Upper lobe of left lung (tissue), 6 donors: ENCODE measurements around the gene MYT1. TPM values are rescaled to one million over a fixed set of nuclear protein-coding genes. Genes with fewer than 3 reads are reported as not detected.
A peak's percentile ranks its signal among the peaks of the same experiment; 100 is the strongest.

Experiments
- ATAC-seq, 2 donors: fragments of 200-7000 bp; cut with Tn5 transposase; one replicate each; pipeline ENCODE4 v1.9.1; 2022; ENCODE audit warnings: mild to moderate bottlenecking in 2 of 2, moderate library complexity in 2 of 2; ENCODE audit not compliant: low FRiP score in 2 of 2
- DNase-seq, 2 donors: peaks; one replicate each; pipeline ENCODE4 v3.0.0-alpha.2; 2019 to 2020
- H3K27ac ChIP-seq, 4 donors: fragments of 200-600 bp; sonication (generic); one replicate each; pipeline ENCODE4 v1.5.1; 2016 to 2019
- H3K27me3 ChIP-seq, 4 donors: fragments of 200-600 bp; sonication (generic); one replicate each; pipeline ENCODE4 v1.5.1; 2017 to 2019
- H3K36me3 ChIP-seq, 4 donors: fragments of 200-600 bp; sonication (generic); one replicate each; pipeline ENCODE4 v1.5.1; 2016 to 2019
- H3K4me1 ChIP-seq, 4 donors: fragments of 200-600 bp; sonication (generic); one replicate each; pipeline ENCODE4 v1.5.1; 2018 to 2019
- H3K4me3 ChIP-seq, 4 donors: fragments of 200-600 bp; sonication (generic); one replicate each; pipeline ENCODE4 v1.5.1; 2017 to 2019; ENCODE audit warnings: mild to moderate bottlenecking in 2 of 4, moderate library complexity in 1 of 4
- H3K9me3 ChIP-seq, 4 donors: fragments of 200-600 bp; sonication (generic); one replicate each; pipeline ENCODE4 v1.5.1; 2018 to 2019
- EP300 ChIP-seq, 4 donors: sonication (generic); formaldehyde crosslinking; IDR thresholded peaks; one replicate each; pipeline ENCODE4 v1.5.1; 2017; ENCODE audit warnings: antibody characterized with exemption in 4 of 4, control low read depth in 2 of 4
- POLR2A ChIP-seq, 4 donors: fragments of 450-650 bp; IDR thresholded peaks; one replicate each; pipeline ENCODE4 v1.5.1; 2016 to 2017; ENCODE audit warnings: antibody characterized with exemption in 4 of 4, mild to moderate bottlenecking in 2 of 4
- POLR2AphosphoS5 ChIP-seq, 2 donors: sonication (generic); formaldehyde crosslinking; IDR thresholded peaks; one replicate each; pipeline ENCODE4 v1.5.1; 2017; ENCODE audit warnings: antibody characterized with exemption in 2 of 2
- WGBS, 2 donors: methylation state at CpG; one replicate each; pipeline ENCODE4 v1.1.5; 2017 to 2018; 5-methylcytosine and 5-hydroxymethylcytosine counted together
- total RNA-seq, 6 donors: library from RNA; depleted of rRNA in 4 of 6; stranded (reverse); fragments of >200 nt in 4 of 6; gene quantifications; one replicate each; pipeline versions ENCODE4 v1.1.0 to v1.2.1, GENCODE V29; 2016 to 2021
- TF ChIP-seq, protein P1 (sequence below), 6 experiments: fragments of 450-650 bp in 4 of 6; fragments of 200-600 bp in 2 of 6; sonication (generic) in 2 of 6; IDR thresholded peaks; one replicate each; pipeline ENCODE4 v1.5.1; 2016 to 2019; ENCODE audit warnings: antibody characterized with exemption in 6 of 6
- donor health status: DM: no; HTN: no; CAD: no; lungs with moderate emphysema.
- donor health status: DM: no; HTN: yes; CAD: no; lungs with severe emphysema.

Gene MYT1
- total RNA-seq, 6 donors from 2014 or later: 0.09 to 3.1 TPM; not detected in 4

DNA sequence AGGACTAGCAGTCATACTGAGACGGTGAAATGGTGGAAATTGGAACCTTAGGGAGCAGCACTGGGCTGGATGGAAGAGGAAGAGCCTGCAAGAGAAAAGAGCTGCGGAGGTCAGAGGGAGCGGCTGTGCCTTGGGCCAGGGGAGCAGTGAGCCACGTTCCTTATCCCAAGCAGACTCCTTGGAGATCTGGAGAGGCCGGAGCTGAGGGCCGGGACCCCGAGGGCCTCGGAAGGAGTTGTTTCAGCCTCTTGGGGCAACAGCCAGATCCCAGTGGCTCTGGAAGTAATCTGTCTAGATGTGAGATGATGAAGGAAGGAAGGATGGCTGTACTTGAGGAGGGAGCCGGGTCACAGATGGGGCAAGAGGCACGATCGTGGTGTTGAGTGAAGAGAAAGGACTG lies 107.4 kb downstream of the MYT1 start:
- Histone ChIP-seq H3K27ac (no peak overlapping the region), H3K4me1 (no peaks in the 10 kb centered on the region), H3K4me3 (no peak overlapping the region), H3K27me3 (no peaks in the 10 kb centered on the region), H3K9me3 (no peaks in the 10 kb centered on the region), H3K36me3 (peaks cover 0 to 36% (median 10%) of the 10 kb centered on the region in 4 donors)
- TF ChIP-seq EP300 (IDR thresholded peaks at IDR 0.05) (no peak), POLR2AphosphoS5 (IDR thresholded peaks at IDR 0.05) (no peak), POLR2A (IDR thresholded peaks at IDR 0.05) (no peak)
- TF ChIP-seq, protein P1, sequence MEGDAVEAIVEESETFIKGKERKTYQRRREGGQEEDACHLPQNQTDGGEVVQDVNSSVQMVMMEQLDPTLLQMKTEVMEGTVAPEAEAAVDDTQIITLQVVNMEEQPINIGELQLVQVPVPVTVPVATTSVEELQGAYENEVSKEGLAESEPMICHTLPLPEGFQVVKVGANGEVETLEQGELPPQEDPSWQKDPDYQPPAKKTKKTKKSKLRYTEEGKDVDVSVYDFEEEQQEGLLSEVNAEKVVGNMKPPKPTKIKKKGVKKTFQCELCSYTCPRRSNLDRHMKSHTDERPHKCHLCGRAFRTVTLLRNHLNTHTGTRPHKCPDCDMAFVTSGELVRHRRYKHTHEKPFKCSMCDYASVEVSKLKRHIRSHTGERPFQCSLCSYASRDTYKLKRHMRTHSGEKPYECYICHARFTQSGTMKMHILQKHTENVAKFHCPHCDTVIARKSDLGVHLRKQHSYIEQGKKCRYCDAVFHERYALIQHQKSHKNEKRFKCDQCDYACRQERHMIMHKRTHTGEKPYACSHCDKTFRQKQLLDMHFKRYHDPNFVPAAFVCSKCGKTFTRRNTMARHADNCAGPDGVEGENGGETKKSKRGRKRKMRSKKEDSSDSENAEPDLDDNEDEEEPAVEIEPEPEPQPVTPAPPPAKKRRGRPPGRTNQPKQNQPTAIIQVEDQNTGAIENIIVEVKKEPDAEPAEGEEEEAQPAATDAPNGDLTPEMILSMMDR (IDR thresholded peaks at IDR 0.05): no peak
- peak in 1 of 2 donors; percentile 37 for DNase-seq
- ATAC-seq: no peak
- WGBS, 2 donors: 89 to 92% methylated on average over 11 of the region's 11 CpGs

DNA sequence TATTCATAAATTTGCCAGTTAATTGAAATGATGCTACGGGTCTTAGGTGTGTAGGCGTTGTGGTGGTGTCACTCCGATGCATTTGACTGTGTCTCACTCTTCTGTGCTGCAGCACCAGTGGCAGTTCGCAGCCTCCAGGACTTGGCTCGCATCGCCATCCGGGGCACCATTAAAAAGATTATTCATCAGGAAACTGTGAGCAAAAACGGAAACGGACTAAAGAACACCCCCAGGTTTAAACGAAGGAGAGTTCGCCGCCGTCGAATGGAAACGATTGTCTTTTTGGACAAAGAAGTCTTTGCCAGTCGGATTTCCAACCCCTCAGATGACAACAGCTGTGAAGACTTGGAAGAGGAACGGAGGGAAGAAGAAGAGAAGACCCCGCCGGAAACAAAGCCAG lies 108.9 kb downstream of the MYT1 start:
- Histone ChIP-seq H3K27ac (no peak overlapping the region), H3K9me3 (no peaks in the 10 kb centered on the region), H3K27me3 (no peaks in the 10 kb centered on the region), H3K4me1 (no peaks in the 10 kb centered on the region), H3K36me3 (peaks cover 0 to 25% (median 9%) of the 10 kb centered on the region in 4 donors), H3K4me3 (no peak overlapping the region)
- DNase-seq: no peak
- WGBS, 2 donors: 94 to 95% methylated on average over 19 of the region's 19 CpGs
- ATAC-seq: no peak
- TF ChIP-seq POLR2A (IDR thresholded peaks at IDR 0.05): no peak
- no peak for TF ChIP-seq POLR2AphosphoS5 (IDR thresholded peaks at IDR 0.05)
- TF ChIP-seq, protein P1 (IDR thresholded peaks at IDR 0.05): no peak
- TF ChIP-seq EP300 (IDR thresholded peaks at IDR 0.05): no peak

GRCh38 chr20:64276817-64277216 lies 112.6 kb downstream of the MYT1 start:
- TF ChIP-seq, protein P1 (IDR thresholded peaks at IDR 0.05): no peak
- no peak for TF ChIP-seq POLR2AphosphoS5 (IDR thresholded peaks at IDR 0.05)
- Histone ChIP-seq H3K4me3 (no peak overlapping the region), H3K27me3 (no peaks in the 10 kb centered on the region), H3K27ac (no peak overlapping the region), H3K4me1 (no peaks in the 10 kb centered on the region), H3K36me3 (peaks cover 0 to 19% (median 6%) of the 10 kb centered on the region in 4 donors), H3K9me3 (no peaks in the 10 kb centered on the region)
- DNase-seq: no peak
- 90 to 94% methylated on average over 7 of the region's 7 CpGs for WGBS, 2 donors
- ATAC-seq: no peak

DNA sequence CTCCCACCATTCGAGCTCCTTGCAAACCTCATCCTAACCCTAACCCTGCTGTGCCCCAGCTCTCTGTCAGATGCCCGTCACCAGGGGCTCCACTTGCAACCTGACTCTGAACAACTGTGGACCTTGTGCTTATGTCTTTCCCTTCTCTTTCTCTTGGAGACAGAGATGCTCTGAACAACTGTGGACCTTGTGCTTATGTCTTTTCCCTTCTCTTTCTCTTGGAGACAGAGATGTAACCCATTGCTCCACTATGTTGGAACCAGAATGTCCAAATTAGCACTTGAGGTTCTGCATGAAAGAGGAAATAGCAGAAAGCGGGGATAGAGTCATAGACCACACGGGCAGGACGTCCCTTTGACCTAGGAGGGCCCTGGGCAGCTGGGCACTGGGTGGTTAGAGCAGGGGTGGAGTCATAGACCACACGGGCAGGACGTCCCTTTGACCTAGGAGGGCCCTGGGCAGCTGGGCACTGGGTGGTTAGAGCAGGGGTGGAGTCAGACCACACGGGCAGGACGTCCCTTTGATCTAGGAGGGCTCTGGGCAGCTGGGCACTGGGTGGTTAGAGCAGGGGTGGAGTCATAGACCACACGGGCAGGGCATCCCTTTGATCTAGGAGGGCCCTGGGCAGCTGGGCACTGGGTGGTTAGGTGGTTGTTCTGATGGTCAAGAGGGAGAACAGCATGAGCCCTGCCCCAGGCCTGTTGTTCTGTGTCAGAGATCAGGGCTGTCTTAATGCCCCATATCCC lies 113.5 kb downstream of the MYT1 start:
- ATAC-seq (peak; percentile 8 to 23), DNase-seq (no peak)
- TF ChIP-seq POLR2AphosphoS5 (IDR thresholded peaks at IDR 0.05): no peak
- TF ChIP-seq POLR2A (IDR thresholded peaks at IDR 0.05): no peak
- TF ChIP-seq EP300 (IDR thresholded peaks at IDR 0.05): no peak
- TF ChIP-seq, protein P1 (IDR thresholded peaks at IDR 0.05): no peak
- peaks cover 0 to 17% (median 6%) of the 10 kb centered on the region in 4 donors for H3K36me3 ChIP-seq
- no peaks in the 10 kb centered on the region for H3K4me1 ChIP-seq
- H3K4me3 ChIP-seq: no peak overlapping the region
- H3K9me3 ChIP-seq: no peaks in the 10 kb centered on the region
- no peaks in the 10 kb centered on the region for H3K27me3 ChIP-seq
- H3K27ac ChIP-seq: no peak overlapping the region
- WGBS, 2 donors: 67 to 78% methylated on average over 8 to 9 of the region's 10 CpGs

DNA sequence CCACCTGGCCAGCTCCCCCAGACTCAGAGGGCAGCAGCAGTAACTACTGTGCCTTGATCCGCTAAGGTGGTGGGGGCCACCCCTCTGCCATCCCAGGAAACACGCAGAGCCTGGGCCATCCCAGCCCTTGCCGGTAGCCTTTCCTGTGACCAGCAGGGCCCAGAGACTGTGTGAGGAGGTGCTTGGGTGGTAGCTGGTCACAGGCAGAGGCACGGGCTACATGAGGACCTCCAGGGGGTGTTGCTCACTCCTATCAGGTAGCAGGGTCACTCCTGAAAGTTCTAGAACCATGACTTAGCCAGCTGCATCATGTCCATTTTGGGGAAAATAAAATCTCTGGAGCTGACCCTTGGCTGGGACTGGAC lies 114.0 kb downstream of the MYT1 start:
- Histone ChIP-seq H3K9me3 (no peaks in the 10 kb centered on the region), H3K4me1 (no peaks in the 10 kb centered on the region), H3K27me3 (no peaks in the 10 kb centered on the region), H3K4me3 (no peak overlapping the region), H3K36me3 (peaks cover 0 to 12% (median 3%) of the 10 kb centered on the region in 4 donors), H3K27ac (no peak overlapping the region)
- TF ChIP-seq POLR2AphosphoS5 (IDR thresholded peaks at IDR 0.05): no peak
- TF ChIP-seq EP300 (IDR thresholded peaks at IDR 0.05): no peak
- TF ChIP-seq, protein P1 (IDR thresholded peaks at IDR 0.05): no peak
- TF ChIP-seq POLR2A (IDR thresholded peaks at IDR 0.05): no peak
- 78 to 80% methylated on average over 1 to 4 of the region's 4 CpGs for WGBS, 2 donors
- no peak for DNase-seq
- ATAC-seq: peak in 1 of 2 donors; percentile 7
